ENCODE measurements around the gene ZC3HAV1.
A peak's percentile ranks its signal among the peaks of the same experiment; 100 is the strongest.
"Not testable (repeated sequence)": the region's sequence is repeated elsewhere in the genome, so short reads cannot be mapped to it uniquely, and the experiment has no call there.

Gene ZC3HAV1

DNA sequence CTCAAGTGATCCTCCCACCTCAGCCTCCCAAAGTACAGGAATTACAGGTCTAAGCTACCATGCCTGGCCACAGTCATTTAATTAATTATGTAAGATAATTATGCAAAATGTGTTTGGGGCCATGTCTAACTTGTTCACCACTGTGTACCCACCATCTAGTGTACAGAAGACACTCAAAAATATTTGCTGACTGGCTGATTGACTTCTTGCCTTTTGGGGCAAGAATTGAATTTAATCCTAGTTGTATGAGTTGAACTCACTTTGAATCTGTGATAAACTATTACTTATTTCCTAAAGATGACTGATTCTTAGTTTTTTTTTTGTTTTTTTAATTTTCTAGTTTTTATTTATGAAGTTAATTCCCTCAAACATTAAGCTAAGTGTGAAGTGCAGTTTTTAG is 57.9 kb downstream of the ZC3HAV1 start:
- ATAC-seq (no peak), DNase-seq (no peak)

DNA sequence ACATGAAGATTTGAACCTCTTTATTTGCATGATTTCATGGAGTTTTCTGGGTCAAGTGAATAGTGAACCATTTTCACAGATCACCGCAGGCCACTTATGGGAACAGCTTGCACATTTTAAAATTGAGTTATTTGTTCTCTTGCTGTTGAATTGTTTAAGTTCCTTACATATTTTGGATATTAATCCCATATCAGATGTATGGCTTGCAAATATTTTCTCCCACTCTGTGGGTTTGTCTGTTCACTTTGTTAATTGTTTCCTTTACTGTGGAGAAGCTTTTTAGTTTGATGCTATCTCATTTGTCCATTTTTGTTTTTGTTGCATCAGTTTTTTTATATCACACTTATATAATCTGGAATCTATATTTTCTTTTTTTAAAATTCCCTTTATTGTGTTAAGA is 59.6 kb downstream of the ZC3HAV1 start:
- DNase-seq (no peak), ATAC-seq (no peak)

DNA sequence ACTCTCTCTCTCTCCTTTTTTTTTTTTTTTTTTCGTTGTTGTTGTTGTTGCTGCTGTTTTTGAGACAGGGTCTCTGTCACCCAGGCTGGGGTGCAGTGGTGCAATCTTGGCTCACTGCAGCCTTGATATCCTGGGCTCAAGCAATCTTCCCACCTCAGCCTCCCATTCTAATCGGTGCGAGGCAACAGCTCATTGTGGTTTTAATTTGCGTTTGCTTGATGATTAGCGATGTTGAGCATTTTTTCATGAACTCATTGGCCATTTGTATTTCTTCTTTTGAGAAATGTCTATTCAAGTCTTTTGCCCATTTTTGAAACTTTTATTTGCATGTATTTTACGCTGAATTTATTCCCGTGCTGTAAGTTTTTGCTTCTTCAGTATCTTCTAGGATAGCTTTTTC is 60.4 kb downstream of the ZC3HAV1 start:
- ATAC-seq (no peak), DNase-seq (no peak)

DNA sequence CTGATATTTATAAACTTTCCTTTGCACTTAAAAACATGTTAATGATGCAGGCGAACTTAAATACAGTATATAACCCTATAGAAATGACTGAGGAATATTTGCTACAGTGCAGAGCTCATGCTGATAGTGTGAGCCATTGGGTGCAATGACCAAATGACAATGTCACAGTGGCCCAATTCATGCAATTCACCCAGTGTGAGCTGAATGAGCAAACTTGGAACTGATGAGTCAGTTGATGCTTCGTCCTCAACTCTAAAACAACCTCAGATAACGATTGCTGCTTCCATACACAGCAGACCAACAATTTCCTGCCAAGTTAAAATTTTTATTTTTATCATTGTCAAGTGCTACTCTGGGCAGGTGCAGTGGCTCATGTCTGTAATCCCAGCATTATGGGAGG is 61.5 kb downstream of the ZC3HAV1 start:
- peak; percentile 84 for ATAC-seq

DNA sequence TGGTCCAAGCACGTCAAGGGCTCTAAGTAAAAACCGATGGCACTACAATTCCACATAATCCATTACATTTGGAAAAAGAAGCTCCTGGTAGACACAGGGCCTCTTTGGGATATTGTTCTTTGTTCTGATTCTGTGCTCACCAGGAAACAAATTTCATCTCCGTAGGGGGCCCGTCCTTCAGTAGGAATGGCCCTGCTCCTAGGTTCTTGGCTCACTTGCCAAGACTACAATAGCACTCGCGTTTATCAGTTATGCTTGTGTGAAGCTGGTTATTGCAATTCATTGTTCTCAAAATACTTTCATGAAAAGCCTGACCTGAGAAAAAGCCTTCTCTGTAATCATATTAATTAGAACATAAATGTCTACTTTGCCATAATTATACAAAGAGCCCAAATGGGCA is 63.4 kb downstream of the ZC3HAV1 start:
- ATAC-seq: no peak
- DNase-seq: no peak

More for the DNA sequence above, 61.5 kb downstream of the ZC3HAV1 start:
- DNase-seq: no peak

DNA sequence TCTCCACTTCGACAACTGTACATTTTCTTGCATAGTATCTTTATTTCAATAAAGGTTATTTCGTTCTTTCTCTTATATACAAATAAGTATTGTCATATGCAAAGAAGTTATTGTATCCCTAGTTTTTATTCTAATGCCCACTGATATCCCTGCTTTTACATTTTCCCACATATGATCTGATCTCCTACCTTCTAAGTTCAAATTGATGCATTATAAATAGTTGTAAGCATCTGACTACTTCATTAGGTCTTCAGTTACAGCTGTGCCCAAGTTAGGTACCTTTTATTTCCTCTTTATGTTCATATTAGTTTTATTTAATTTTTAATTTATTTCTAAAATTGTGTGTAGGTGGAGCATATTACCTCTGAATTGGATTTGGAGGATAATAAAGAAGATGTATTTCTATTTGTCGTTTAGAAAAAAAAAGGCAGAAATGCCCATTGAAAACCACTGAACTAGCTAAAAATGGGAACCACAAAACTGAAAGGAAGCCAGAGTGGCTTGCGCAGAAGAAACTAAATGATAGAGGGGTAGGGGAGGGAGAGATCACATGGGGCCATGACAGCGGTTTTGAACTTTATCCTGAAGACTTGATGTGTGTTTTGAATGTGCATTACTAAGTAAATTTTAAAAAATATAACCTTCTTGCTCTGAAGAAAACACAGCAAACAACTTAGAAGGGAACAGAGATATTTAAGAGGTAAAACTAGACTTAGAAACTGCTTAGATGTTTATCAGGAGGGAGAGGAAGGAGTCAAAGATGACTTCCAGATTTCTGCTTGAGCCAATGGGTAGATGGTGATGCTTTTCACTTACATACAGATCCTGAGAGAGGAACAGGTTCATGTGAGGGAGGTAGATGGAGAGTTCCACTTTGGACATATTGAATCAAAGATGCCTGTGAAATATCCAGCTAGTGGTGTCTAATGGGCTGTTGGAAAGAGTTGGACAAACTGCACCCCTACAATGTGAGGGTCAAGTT is 64.4 kb downstream of the ZC3HAV1 start:
- DNase-seq (no peak), ATAC-seq (no peak)

DNA sequence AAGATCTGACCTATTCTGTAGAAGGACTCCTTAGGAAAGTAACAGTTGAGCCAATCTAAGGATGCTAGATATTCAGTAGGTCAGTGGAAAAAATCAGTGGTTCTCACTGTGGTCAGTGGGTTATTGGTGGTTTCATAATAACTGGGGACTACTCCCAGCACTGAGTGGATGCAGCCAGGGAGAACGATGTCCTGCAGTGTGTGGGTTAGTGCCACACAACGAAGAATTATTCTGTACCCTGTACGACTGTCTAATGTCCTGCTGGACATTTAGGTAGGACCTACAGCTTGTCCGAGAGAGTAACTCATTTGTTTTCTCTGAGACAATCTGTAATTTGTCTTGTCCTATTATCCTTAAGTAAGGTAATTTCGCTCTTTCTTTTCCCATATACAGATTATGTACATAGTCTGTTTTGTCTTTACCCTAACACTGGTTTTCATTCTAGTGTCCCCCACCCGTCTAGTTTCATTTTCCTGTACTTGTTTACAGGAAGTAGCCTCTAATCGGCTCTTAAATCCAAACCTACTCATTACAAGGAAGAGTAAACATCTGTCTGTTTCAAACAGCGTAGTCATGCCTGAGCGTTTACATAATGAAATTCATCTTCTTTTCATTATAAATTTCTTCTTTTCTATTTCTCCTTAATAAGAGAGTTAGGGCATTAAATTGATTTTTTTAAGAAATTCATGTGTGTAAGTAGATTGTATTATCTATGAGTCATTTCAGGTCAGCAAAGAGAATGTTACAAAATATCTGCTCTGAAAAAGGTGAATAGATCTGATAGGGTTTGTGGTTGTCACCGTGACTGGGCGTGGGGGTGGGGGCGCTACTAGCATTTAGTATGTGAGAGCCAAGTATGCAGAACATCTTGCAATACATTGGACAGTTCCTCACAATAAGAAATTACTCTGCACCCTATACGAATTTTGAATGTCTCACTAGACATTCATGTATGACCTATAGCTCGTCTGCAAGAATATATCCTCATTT is 65.4 kb downstream of the ZC3HAV1 start:
- peak; percentile 56 for ATAC-seq
- DNase-seq: peak; percentile 66

DNA sequence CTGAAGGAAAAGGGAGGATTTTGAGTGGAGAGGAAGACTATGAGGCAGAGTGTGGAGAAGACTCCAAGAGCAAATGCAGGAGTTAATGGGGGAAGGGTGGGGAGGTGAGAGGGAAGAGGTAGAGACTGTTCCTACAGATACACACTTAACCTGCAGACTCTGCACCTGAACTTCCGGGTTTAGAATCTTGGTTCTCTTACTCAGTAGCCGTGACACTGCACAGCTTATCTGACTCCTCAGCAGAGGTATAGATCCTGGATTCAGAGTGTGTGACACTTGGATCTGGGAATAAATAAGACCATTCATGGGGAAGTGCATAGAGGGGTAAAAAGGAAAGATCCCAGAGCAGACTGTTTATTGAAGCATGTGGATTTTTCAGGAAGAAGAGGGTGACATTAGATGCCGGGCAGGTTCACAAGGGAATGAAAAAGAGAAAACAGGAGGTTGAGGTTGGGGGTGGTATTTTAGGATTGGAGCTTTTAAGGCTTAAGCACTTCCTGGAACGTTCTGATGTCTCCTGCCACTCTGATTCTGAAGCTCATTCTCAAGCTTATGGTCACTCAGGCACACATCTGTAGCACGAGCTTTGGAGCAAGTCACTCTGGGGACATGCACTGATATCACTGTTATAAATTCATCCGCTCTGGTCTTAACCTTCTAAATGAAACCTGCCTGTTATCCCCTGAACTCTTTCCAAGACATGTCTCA is 68.0 kb downstream of the ZC3HAV1 start:
- no peak for DNase-seq
- ATAC-seq: no peak

DNA sequence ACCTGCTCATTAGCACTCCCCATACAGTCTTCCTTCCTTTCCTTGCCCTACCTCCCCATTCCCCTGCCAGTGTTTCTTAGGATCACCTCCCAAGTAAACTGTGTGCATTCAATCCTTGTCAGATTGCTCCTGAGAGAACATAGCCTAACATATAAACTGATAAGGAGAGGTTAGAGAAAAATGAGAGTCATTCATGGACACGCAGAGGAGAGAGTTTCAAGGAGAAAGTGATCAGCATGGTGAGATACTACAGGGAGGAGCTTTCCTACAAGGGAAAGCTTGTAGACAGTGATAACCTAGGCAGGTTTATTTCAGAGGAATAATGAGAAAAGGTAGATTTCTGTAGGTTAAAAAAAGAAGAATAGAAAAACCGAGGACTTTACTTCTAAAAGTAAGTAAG is 70.8 kb downstream of the ZC3HAV1 start:
- ATAC-seq (no peak), DNase-seq (no peak)

DNA sequence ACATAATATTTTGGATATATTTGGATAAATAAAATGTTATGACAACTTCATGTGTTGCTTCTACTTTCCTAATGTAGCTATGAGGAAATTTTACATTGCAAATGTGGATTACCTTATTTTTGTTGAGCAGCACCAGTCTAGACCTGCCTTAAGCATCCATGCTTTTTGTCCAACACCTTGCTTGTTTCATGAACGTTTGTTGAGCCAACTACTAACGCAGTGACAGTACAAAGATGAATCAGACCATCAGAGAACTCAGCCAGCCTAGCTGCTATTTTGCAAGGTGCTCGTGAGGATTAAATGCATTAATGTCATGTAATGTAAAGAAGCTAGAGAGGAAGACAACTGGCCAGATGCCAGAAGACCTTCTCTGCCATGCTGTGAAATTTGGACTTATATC is 72.6 kb downstream of the ZC3HAV1 start:
- DNase-seq: no peak
- no peak for ATAC-seq

DNA sequence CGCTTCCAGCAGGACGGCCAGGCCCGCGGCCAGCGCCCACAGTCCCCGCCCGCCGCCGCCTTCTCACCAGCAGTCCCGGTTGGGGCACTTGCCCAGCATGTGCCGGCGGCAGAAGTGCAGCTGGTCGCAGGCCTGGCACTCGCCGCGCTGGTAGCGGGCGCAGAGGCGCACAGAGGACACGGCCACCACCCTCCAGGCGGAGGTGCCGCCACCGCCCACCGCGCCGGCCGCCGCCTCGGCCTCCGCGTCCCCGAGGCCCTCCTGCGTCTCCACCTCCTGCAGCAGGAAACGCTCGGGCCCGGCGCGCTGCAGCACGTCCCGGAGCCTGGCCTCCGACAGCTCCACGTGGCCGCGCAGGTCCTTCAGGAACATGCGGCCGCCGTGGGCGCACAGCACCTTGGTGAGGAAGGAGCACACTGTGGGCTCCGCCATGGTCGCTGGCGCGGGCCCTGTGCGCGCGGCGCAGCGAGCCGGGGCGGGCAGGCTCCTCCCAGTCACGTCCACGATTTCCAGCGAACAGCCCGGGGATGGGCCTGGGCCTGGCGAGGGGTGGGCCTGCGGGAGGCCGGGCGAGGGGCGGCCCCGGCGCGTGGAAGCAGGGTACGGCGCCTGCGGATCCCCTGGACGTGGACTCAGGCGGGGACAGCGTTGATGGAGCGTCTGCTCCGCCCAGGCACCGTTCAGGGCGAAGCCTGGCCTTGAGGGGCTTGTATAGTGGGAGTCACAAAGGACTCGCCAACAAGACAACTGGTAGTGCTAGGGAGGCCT is 73.8 kb downstream of the ZC3HAV1 start, which contains the start of gene ZC3HAV1L:
Gene ZC3HAV1L (minus strand): TSS at position 457 of the 768 bp plus-strand sequence. CDS start 25 bp downstream, at position 432.
- DNase-seq: peak; percentile 81

DNA sequence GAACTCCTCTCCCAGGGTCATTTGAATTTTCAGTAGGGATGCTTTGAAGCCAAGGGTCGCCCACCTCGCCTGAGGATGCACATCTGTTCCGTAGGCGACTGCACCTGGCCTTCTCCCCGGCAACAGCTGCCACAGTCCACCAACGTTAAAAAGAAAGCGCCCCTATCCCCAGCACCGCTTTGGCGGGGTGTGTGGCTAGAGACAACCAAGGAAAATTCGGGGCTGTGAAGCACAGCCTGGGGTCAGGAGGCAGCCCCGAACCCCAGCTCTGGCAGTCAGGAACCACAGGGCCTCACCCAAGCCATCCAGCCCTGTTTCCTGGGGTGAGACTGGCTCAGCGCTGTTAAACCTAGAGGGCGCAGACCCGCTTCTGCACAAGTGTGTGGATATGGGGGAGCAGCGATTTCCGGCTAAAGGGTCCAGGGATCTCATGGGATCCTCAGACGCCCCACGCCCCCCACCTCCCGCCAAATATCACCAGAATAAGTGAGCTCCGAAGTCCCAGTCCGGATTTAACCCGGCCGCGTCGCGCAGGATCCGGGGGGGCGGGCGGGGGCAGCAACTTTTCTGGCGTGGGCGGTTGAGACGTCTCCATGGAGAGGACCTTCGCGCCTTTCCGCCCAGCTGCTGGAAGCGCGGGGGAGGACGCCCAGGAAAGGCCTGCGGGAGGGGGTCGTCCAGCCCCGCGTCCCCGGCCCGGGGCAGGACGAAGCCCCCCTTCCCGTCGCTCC is 74.5 kb downstream of the ZC3HAV1 start:
- DNase-seq: peak; percentile 53
- ATAC-seq: peak; percentile 31

More for the DNA sequence above, 73.8 kb downstream of the ZC3HAV1 start, which contains the start of gene ZC3HAV1L:
- peak; percentile 96 for ATAC-seq

DNA sequence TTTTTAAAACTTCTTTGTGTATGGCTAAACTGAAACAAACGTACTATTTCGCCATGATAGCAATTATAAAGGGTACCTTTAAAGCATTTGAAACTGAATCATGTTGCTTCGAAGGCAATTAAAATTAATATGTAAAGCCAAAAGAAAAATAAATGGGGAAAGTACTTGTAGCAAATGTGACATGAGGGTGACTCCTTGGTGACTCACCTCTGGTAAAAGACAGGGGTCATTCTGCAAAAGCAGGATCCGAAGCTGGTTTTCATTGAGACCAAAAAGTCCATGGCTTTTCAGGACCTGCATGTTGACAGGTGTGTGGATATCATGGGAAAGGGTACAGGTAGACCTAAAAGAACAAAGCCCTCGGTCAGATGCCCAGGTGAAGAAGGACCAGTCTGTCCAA is 75.2 kb downstream of the ZC3HAV1 start:
- no peak for ATAC-seq
- DNase-seq: no peak

DNA sequence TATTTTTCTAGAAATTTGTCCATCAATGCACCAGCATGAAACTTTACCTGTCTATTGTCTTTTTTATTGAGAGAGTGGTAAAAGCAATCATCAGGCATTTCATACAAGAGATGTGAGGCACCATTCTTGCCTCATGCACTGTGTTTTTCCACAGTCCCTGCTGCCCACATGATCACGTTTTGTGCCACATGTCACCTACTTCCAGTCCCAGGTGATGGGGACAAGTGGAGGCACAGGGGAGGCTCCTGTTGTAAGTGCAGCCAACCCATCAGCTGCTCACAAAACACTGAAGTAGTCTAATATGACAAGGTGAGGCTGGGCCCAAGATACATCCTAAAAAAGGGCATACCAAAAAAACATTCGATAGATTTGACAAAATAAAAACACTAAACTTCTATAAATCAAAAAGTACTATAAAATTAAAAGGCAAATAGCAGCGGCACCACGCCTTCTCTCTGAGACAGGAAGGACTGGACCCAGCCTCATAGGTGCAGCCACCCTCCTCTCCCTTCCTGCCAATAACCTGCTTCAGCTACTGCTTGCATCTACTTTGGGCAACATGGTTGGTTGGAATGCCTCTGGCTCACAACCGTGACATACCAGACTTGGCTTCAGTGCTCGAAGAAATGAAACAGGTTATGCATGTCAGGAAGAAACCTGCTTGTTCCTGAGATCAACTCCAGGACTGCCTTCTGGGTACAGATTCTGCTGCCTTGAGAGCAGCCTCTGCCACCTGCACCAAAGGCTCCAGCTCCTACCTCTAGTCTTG is 76.0 kb downstream of the ZC3HAV1 start:
- DNase-seq: no peak
- ATAC-seq: no peak

DNA sequence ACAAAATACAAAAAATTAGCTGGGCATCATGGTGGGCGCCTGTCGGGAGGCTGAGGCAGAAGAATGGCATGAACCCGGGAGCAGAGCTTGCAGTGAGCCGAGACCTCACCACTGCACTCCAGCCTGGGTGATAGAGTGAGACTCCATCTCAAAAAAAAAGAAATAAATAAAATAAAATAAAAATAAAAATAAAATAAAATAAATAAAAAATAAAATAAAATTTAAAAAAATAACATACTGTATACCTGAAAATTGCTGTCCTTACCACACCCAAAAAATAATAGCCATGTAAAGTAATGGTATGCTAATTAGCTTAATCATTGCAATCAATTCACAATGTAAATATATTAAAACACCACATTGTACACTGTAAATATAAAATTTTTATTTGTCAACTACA is 77.0 kb downstream of the ZC3HAV1 start:
- no peak for DNase-seq
- no peak for ATAC-seq

DNA sequence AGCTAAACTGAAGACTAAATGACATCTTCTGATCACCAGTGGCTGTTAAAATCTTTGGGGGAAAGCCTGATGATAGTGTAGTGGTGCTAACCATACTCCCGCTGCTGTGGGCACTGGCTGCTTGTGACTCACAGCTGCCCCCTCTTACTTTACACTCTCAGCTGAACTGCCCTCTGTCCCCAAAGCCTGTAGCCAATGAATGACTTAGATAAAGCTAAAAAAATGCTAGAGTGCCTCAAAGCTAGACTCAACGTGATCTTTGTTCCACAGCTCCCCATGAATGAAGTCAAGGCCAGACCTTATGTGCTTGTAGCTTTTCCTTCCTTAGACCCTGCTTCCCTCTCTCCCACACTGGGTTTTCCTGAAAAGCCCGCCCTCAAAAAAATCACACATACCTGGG is 80.2 kb downstream of the ZC3HAV1 start:
- no peak for DNase-seq
- ATAC-seq: no peak

DNA sequence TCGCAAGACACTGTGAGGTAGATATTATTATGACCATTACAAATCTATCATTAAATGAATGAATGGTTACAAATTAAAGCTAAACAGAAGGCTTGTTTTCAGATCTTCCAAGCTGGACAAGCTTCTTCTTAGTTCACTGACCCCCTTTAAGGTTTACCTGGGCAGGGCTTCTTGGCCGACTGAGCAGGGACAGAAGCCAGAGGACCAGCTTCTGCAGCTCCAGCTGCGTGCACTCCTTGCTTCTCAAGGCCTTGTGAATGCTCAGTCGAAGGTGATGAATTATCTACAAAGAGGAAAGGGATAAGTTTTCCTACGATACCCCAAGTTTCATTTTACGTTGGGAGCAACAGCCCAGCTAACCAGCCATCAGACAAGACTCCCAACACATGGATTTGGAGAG is 83.0 kb downstream of the ZC3HAV1 start:
- DNase-seq (no peak), ATAC-seq (no peak)

DNA sequence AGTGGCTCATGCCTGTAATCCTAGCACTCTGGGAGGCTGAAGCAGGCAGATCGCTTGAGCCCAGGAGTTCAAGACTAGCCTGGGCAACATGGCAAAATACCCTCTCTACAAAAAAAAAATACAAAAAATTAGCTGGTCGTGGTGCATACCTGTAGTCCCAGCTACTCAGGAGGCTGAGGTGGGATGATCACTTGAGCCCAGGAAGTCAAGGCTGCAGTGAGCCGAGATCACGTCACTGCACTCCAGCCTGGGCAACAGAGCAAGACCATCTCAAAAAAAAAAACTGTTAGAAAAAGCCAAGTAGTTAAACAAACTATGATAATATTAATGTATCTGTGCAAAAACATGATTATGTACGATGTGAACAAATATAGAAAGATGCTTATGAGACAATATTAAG is 83.7 kb downstream of the ZC3HAV1 start:
- ATAC-seq: not testable (repeated sequence)

DNA sequence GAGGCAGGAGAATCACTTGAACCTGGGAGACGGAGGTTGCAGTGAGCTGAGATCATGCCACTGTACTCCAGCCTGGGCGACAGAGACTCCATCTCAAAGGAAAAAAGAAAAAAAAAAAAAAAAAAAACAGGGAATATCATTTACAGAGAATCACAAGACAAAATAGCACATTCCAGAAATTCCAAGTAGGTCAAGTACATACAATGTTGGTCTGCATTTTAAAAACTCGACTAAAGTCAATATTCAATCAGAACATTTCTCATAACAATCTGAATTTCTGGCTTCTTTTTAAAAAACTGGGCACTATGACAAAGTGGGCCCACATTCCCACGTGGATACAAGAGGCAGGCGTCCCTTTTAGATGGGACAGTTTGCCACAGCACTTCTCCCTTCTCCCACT is 86.4 kb downstream of the ZC3HAV1 start:
- DNase-seq (no peak), ATAC-seq (no peak)

More for the DNA sequence above, 83.7 kb downstream of the ZC3HAV1 start:
- DNase-seq: not testable (repeated sequence)

DNA sequence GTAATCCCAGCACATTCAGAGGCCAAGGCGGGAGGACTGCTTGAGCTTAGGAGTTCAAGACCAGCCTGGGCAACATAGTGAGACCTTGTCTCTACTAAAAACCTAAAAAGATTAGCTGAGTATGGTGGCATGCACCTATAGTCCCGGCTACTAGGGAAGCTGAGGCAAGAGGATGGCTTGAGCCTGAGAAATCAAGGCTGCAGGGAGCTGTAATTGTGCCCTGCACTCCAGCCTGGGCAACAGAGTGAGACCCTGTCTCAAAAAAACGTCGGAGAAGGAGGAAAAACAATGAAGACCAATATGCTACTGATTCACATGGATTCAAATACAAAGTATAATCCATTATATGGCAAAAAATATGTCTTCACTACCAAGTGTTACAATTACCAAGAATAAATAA is 87.2 kb downstream of the ZC3HAV1 start:
- ATAC-seq (no peak), DNase-seq (no peak)

Measured in stimulated activated naive CD8-positive, alpha-beta T cell treated with anti-CD3 and anti-CD28 coated beads, Interleukin-15, Interleukin-2, amounts not matched to agents 100 U/mL and 50 U/mL, for 24 hours (primary cell).